GM21529 (cell line): ENCODE measurements around the gene SPATS2.

Experiments
- ATAC-seq: cut with Tn5 transposase; IDR thresholded peaks from one replicate; pipeline ENCODE4 v1.9.1; 2021; ENCODE audit not compliant: unreplicated experiment

SPATS2 gene

DNA sequence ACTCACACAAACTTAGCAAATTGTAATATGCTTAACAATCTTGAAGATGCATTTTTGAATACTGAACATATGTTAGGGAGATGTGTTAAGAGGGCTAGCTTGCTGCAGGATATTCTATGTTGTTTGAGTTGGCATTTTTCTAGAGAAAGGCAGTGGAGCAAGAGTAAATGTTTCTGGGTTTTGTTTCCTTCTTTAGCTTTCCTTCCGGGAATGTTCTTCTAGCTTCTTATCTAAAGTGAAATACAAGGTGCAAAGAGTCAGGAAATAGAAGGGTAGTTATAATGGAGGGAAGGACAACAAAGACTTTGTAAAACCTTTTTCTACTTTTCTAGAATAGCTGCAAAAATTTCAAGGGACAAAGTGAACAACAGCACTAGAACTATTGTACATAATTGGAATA is 94.0 kb downstream of the SPATS2 start:
- no peak for ATAC-seq

DNA sequence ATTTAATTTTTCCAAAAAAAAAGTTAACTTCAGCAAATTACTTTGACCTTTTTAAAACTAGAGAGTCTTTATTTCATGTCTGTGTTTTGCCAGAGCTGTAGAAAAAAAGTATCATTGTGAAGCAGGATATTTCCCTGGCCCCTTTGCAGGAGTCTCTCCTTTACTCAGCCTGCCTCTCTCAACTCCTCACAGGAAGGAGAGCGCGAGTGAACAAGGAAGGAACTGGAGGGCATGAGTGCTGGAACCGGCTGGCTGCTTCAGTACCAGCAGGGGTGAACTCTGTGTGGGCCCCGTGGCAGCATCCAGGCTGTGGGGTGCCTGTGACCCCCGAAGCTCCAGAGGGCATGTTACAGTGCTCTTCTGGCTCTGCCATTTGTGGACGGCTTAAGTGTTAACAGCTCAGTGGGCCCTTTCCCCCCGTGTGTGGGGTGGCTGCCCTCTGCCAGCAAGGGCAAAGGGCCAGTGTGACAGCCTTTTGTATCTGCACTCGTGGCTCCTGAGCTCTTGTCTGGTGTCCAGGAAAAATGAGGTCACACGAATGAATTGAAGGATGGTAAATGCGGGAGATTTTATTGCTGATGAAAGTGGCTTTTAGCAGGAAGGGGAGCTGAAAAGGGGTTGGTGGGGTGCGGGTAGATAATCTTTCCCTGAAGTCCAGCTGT is 95.0 kb downstream of the SPATS2 start:
- ATAC-seq, result no peak

DNA sequence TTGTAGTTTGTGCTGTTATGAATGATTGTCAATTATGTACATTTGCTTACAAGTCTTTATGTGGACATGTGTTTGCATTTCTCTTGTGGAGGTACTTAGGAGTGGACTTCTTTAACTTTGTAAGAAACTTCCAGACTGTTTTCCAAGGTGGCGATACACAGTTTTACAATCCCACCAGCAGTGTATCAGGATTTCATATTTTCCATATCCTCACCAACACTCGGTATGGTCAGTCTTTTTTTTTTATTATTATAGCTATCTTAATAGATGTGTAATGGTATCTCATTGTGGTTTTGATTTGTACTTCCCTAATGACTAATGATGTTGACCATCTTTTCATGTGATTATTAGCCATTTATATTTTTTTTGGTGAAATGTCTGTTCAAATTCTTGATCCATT is 97.9 kb downstream of the SPATS2 start:
- no peak for ATAC-seq

GRCh38 chr12:49470986-49471385 is 103.7 kb downstream of the SPATS2 start:
- ATAC-seq, result no peak

GRCh38 chr12:49471557-49471956 is 104.3 kb downstream of the SPATS2 start:
- no peak for ATAC-seq

GRCh38 chr12:49476091-49476490 is 108.8 kb downstream of the SPATS2 start:
- ATAC-seq, result no peak

DNA sequence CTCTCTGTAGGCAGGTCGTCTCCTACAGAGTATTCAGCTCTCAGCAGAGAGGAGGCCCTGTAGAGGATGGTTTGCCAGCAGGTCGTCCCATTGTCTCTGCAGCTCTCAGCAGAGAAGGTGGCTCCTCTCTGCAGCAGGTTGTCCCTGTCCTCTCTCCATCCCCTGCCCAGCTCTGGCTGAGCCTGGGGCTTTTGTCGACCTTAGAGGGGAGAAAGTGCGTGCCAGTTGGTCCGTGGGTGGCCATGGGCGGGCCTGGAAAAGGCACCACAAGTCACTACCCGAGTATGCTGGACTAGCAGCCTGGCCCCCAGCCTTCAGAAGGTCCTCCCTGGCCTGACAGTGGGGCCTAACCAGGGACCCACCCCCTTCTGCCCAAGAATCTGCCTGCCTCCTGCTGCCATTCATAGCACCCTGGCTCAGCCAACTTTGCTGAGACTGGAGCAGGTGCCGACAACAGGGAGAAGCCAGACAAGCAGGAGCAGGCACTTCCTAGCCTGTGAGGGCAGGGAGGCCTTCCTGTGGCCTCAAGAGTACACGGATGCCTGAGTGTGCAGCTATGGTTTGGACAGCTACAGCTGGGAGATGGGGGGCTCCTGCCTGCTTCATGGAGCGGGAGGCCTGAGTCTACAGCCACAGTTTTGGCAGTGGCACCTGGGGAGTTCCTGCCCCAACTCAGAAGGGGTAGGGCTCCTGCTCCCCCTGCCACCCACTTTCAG is 111.8 kb downstream of the SPATS2 start:
- ATAC-seq, result no peak

DNA sequence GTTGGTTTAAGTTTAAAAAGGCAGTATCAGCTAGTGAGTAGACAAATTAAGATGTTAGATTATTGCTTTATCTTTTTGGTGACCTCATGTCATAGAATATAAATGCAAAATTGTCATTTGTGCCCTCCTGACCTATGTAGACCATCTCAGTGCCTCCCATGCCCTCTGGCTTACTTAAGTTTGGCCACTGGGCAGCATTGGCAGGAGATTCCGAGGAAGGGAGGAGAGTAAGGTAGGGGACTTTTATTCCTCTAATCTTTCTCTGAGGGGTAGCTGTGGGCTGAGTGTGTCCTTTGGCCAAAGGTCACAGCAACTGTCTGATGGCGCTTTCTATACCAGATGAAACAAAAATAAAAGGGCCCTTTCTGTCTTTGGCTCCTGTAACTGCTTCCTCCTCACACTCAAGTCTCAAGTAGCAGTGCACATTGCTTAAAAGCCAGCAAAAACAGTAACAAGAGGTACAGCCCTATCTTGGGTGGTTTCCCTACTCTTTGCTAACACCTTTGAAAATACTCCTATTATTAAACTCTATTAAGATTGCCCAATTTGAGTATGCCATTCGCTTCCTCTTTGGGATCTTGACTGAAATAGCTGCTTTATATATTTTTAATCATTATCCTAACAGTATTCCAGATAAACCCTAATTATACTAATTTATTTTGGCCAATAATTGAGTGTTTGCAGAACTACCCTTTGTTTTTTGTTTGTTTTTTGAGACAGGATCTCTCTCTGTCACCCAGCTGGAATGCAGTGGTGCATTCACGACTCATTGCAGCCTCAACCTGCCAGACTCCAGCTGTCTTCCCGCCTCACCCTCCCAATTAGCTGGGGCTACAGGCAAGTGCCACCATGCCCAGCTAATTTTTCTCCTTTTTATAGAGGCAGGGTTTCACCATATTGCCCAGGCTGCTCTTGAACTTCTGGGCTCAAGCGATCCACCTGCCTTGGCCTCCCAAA is 115.1 kb downstream of the SPATS2 start:
- no peak for ATAC-seq

DNA sequence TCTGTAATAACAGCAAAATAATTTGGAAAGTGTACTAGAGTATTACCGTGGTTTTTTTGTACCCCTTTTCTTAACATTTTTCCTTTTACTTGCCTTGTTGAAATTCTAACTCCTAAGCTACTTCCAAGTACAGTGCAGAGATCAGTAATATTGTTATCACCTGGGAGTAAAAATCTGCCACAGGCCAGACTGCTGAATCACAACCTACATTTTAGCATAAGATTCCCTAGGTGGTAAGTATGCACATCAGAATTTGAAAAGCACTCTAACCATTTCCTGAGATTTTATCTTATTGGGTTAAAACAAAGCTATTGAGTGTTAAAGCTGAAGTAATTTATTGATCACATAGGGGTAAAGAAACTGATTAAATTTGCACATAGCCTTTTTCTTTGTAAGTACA is 116.4 kb downstream of the SPATS2 start:
- no peak for ATAC-seq

GRCh38 chr12:49487605-49488004 is 120.3 kb downstream of the SPATS2 start:
- no peak for ATAC-seq

DNA sequence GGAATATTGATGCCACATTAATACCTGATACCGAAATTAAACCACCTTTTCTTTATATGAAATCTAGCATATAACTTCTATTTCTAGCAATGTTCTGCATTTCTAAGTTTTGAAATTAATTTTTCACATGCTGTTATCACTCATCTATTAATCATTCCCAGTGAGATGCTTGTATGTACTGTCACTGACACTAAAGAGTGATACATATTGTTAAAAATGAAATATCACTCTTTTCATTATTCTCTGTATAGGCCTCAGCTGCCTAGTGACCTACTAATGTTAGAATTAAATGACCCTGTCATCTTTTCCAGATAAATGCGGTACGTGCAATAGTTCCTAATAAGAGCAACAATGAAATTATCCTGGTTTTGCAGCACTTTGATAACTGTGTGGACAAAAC is 121.9 kb downstream of the SPATS2 start:
- ATAC-seq, result no peak

- no peak for ATAC-seq
These were observed 122.5 kb downstream of the SPATS2 start for GRCh38 chr12:49489720-49490119.

DNA sequence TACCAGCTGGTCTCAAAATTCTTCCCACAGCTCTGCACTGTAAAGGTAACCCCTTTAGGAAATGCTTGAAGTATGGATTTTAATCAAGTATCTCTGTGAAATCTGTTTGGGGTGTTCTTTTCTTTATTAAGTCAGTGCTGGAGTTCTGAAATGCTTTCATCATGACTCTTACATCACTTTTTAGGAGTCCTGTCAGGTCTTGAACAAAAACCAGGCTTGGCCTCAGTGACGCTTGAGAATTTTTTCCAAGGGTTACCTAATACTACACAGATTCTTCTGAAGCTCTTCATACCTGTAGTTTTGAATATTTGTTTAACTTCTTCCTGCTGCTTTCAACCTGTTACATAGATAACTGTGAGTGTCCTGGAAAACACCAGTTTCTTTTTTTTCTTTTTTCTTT is 124.6 kb downstream of the SPATS2 start:
- ATAC-seq, result no peak

DNA sequence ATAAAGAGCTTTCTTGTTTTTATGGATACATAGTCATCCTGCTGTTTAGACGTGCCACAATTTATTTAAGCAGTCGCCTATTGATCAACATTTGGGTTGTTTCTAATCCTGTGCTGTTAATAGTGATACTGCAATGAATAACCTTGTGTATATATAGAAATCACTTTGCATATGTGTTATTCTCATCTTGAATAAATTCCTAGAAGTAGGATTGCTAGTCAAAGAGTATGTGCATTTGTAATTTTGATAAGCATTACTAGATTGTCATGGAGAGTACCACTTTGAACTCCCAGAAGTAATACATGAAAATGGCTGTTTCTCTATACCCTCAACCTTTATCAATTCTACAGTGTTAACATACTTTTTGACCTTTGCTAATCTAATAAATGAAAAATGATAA is 126.6 kb downstream of the SPATS2 start:
- ATAC-seq, result no peak

GRCh38 chr12:49496417-49497360 is 129.4 kb downstream of the SPATS2 start:
- ATAC-seq, result no peak

DNA sequence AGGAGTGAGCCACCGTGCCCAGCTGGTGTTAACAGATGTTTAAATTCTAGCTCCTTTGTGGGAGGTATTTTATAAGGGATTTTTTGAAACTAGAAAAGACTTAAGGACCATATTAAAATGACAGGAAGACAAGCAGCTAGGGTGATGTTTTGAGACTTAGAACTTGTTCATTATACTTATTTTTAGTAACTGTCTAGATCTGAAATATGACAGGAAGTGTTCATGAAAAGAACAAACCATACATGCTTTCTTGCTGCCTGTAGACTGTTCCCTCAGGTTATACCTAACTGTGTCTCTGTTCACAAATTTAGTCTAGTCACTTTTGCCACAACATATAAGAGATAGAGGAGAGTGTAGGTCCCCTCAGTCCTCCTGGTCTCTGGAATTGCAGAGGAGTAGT is 134.6 kb downstream of the SPATS2 start:
- no peak for ATAC-seq

GRCh38 chr12:49502590-49502989 is 135.3 kb downstream of the SPATS2 start:
- no peak for ATAC-seq

DNA sequence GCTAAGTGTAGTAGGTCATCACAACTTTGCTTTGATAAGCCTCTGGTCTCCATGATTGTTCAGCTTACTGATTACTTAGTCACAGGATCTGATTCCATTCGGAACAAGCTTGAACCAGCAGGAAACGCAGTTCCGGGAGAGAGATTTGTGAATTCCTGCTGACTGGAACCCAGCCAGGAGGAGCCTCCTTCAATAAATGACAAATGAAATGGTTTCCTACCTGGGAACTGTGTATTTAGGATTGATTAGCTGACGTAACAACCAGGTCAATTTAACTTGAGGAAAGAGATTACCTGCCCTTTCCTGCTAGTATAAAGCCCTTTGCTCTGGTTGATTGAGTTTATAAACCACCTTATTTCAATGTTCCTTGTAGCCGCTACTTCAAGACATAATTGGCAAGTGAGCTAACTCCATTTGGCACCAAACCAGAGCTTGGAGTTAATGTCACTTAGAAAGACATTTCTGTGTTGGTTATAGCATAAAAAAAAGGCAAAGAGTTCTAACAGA is 136.5 kb downstream of the SPATS2 start:
- no peak for ATAC-seq

DNA sequence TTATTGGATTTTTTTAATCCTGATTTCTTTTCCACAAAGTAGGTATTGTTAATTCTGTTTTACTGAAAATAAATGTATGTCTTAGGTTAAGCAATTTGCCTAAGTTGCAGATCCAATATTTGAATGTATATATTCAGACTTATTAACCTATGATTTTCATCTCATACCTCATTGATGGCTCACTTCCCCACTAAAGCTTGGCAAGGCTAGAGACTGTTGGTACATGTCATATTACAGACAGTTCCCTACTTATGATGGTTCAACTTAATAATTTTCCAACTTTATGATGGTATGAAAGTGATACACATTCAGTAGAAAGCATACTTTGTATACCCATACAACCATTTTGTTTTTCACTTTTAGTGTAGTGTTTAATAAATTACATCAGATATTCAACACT is 138.4 kb downstream of the SPATS2 start:
- no peak for ATAC-seq

DNA sequence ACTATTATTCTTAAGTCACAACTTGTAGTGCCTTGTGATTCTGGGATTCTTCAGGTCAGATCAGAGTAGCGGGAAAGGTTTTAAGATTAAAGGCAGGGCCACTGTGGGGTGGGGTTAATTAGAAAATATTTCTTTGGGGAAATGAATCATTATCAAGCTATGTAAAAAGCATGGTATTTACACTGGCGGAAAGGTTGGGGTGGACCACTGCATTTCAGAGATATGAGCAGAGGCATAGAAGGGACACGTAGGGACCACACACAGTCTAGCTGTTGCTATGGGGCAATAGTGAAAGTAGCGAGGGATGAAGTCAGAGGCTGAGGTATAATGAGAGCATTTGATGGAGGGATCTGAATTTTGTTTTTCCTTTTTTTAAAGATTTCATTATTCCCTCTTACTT is 139.9 kb downstream of the SPATS2 start:
- ATAC-seq, result no peak
